C4-2B (cell line): ENCODE measurements around the gene RASEF.

Source experiments
- ZFX ChIP-seq: fragments of 450-650 bp; IDR thresholded peaks from 2 replicates; pipeline ENCODE4 v1.6.1; 2017
- TF ChIP-seq, protein P1 (sequence below): fragments of 450-650 bp; conservative IDR thresholded peaks from 2 replicates; pipeline ENCODE4 v1.5.1; 2017; ENCODE audit warnings: mild to moderate bottlenecking

DNA sequence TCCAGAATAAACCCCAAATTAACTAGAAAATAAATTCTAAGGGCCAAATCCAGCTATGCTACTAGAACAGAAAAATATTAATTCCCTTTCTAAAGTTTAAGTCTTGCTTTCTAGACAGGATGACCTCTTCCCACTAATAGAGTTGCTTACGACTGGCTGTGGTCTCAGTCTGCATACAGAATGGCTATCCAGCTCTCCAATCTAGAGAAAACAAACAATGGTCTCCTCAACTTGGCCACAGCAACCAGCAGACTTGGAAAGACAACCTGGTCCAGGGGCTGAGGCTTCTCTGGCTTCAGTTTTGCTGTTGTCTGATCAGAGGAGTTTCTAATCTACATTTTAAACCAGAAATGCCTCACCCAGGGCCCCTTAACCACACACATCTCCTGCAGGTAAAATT lies 28.9 kb downstream of the RASEF start:
- TF ChIP-seq, protein P1, sequence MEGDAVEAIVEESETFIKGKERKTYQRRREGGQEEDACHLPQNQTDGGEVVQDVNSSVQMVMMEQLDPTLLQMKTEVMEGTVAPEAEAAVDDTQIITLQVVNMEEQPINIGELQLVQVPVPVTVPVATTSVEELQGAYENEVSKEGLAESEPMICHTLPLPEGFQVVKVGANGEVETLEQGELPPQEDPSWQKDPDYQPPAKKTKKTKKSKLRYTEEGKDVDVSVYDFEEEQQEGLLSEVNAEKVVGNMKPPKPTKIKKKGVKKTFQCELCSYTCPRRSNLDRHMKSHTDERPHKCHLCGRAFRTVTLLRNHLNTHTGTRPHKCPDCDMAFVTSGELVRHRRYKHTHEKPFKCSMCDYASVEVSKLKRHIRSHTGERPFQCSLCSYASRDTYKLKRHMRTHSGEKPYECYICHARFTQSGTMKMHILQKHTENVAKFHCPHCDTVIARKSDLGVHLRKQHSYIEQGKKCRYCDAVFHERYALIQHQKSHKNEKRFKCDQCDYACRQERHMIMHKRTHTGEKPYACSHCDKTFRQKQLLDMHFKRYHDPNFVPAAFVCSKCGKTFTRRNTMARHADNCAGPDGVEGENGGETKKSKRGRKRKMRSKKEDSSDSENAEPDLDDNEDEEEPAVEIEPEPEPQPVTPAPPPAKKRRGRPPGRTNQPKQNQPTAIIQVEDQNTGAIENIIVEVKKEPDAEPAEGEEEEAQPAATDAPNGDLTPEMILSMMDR: no peak
- TF ChIP-seq ZFX: no peak
